ENCODE measurements around the gene DSE. TPM values are rescaled to one million over a fixed set of nuclear protein-coding genes. Genes with fewer than 3 reads are reported as not detected.

Gene DSE
- total RNA-seq, 2 experiments from 2014 or later: 3.6 to 4.2 TPM

- H3K27me3 Mint-ChIP-seq: peaks cover 23% of the 10 kb centered on the region
- H3K4me1 Mint-ChIP-seq: peaks cover 40% of the 10 kb centered on the region
- no peaks in the 10 kb centered on the region for H3K9me3 Mint-ChIP-seq
- DNase-seq: no peak
- ChIA-PET POLR2A (no interaction called here), CTCF (no interaction called here)
- H3K4me3 Mint-ChIP-seq: no peak overlapping the region
- H3K36me3 Mint-ChIP-seq (ENCODE audit: low read depth): peaks cover 8% of the 10 kb centered on the region
- no peak overlapping the region for H3K27ac Mint-ChIP-seq
Measured at GRCh38 chr6:116467514-116467913, 96.8 kb downstream of the DSE start.

GRCh38 chr6:116468293-116468692, 97.5 kb downstream of the DSE start:
- Mint-ChIP-seq H3K4me1 (peaks cover 32% of the 10 kb centered on the region), H3K4me3 (no peak overlapping the region), H3K27me3 (peaks cover 16% of the 10 kb centered on the region), H3K27ac (no peak overlapping the region), H3K9me3 (no peaks in the 10 kb centered on the region), H3K36me3 (ENCODE audit: low read depth) (peaks cover 6% of the 10 kb centered on the region)
- CTCF ChIA-PET: no interaction called here
- POLR2A ChIA-PET: no interaction called here
- no peak for DNase-seq

GRCh38 chr6:116471531-116471930, 100.8 kb downstream of the DSE start:
- Mint-ChIP-seq H3K27ac (no peak overlapping the region), H3K9me3 (no peaks in the 10 kb centered on the region), H3K4me1 (peaks cover 33% of the 10 kb centered on the region), H3K36me3 (ENCODE audit: low read depth) (no peaks in the 10 kb centered on the region), H3K27me3 (peaks cover 10% of the 10 kb centered on the region), H3K4me3 (no peak overlapping the region)
- ChIA-PET POLR2A (no interaction called here), CTCF (no interaction called here)
- DNase-seq: no peak

GRCh38 chr6:116472706-116473105, 102.0 kb downstream of the DSE start:
- no peak overlapping the region for H3K27ac Mint-ChIP-seq

GRCh38 chr6:116475141-116475540, 104.4 kb downstream of the DSE start:
- POLR2A ChIA-PET: no interaction called here
- no peak for DNase-seq
- H3K36me3 Mint-ChIP-seq (ENCODE audit: low read depth): peaks cover 2% of the 10 kb centered on the region
- CTCF ChIA-PET: no interaction called here
- no peak overlapping the region for H3K4me3 Mint-ChIP-seq
- H3K27ac Mint-ChIP-seq: peak overlapping the region; percentile 43
- no peaks in the 10 kb centered on the region for H3K9me3 Mint-ChIP-seq
- H3K4me1 Mint-ChIP-seq: peaks cover 25% of the 10 kb centered on the region
- peaks cover 14% of the 10 kb centered on the region for H3K27me3 Mint-ChIP-seq

More at GRCh38 chr6:116472706-116473105, 102.0 kb downstream of the DSE start:
- Mint-ChIP-seq H3K9me3 (no peaks in the 10 kb centered on the region), H3K36me3 (ENCODE audit: low read depth) (no peaks in the 10 kb centered on the region), H3K4me3 (no peak overlapping the region), H3K4me1 (peaks cover 27% of the 10 kb centered on the region), H3K27me3 (peaks cover 12% of the 10 kb centered on the region)
- DNase-seq: no peak
- POLR2A ChIA-PET: no interaction called here
- CTCF ChIA-PET: interaction anchor here (0.7 kb wide), 1 partner anchor 51 kb away, joined by 3 read pairs; no protein-coding TSS in a partner anchor

- POLR2A ChIA-PET: no interaction called here
- peaks cover 25% of the 10 kb centered on the region for H3K4me1 Mint-ChIP-seq
- CTCF ChIA-PET: no interaction called here
Measured at GRCh38 chr6:116476002-116476678, 105.4 kb downstream of the DSE start.

GRCh38 chr6:116482780-116483179, 112.0 kb downstream of the DSE start:
- Mint-ChIP-seq H3K9me3 (no peaks in the 10 kb centered on the region), H3K27me3 (peaks cover 40% of the 10 kb centered on the region), H3K4me3 (no peak overlapping the region), H3K36me3 (ENCODE audit: low read depth) (peaks cover 2% of the 10 kb centered on the region), H3K27ac (no peak overlapping the region), H3K4me1 (no peaks in the 10 kb centered on the region)
- CTCF ChIA-PET: no interaction called here
- POLR2A ChIA-PET: no interaction called here
- no peak for DNase-seq

More at GRCh38 chr6:116476002-116476678, 105.4 kb downstream of the DSE start:
- Mint-ChIP-seq H3K36me3 (ENCODE audit: low read depth) (peaks cover 2% of the 10 kb centered on the region), H3K9me3 (no peaks in the 10 kb centered on the region), H3K27me3 (peaks cover 12% of the 10 kb centered on the region), H3K27ac (peak overlapping the region; percentile 43), H3K4me3 (no peak overlapping the region)
- peak; percentile 68 for DNase-seq

GRCh38 chr6:116483616-116484015, 112.9 kb downstream of the DSE start:
- DNase-seq: no peak
- ChIA-PET POLR2A (no interaction called here), CTCF (interaction anchor here (0.7 kb wide), 1 partner anchor 17 kb away, joined by 3 read pairs; no protein-coding TSS in a partner anchor)
- no peaks in the 10 kb centered on the region for H3K4me1 Mint-ChIP-seq
- H3K36me3 Mint-ChIP-seq (ENCODE audit: low read depth): peaks cover under 1% of the 10 kb centered on the region
- H3K9me3 Mint-ChIP-seq: peaks cover under 1% of the 10 kb centered on the region
- H3K27me3 Mint-ChIP-seq: peaks cover 40% of the 10 kb centered on the region
- no peak overlapping the region for H3K4me3 Mint-ChIP-seq
- H3K27ac Mint-ChIP-seq: no peak overlapping the region

GRCh38 chr6:116485559-116486184, 114.9 kb downstream of the DSE start:
- Mint-ChIP-seq H3K27ac (no peak overlapping the region), H3K36me3 (ENCODE audit: low read depth) (no peaks in the 10 kb centered on the region), H3K9me3 (peaks cover 2% of the 10 kb centered on the region), H3K27me3 (peaks cover 52% of the 10 kb centered on the region), H3K4me1 (no peaks in the 10 kb centered on the region), H3K4me3 (no peak overlapping the region)
- DNase-seq: no peak
- ChIA-PET POLR2A (no interaction called here), CTCF (no interaction called here)

GRCh38 chr6:116491610-116492330, 121.0 kb downstream of the DSE start:
- H3K9me3 Mint-ChIP-seq: peaks cover 2% of the 10 kb centered on the region
- POLR2A ChIA-PET: no interaction called here

GRCh38 chr6:116492331-116493067, 121.8 kb downstream of the DSE start:
- no peaks in the 10 kb centered on the region for H3K36me3 Mint-ChIP-seq (ENCODE audit: low read depth)
- CTCF ChIA-PET: no interaction called here

More at GRCh38 chr6:116491610-116492330, 121.0 kb downstream of the DSE start:
- CTCF ChIA-PET: no interaction called here
- H3K4me1 Mint-ChIP-seq: no peaks in the 10 kb centered on the region
- H3K36me3 Mint-ChIP-seq (ENCODE audit: low read depth): no peaks in the 10 kb centered on the region
- no peak overlapping the region for H3K27ac Mint-ChIP-seq
- peaks cover 45% of the 10 kb centered on the region for H3K27me3 Mint-ChIP-seq
- no peak overlapping the region for H3K4me3 Mint-ChIP-seq
- no peak for DNase-seq

More at GRCh38 chr6:116492331-116493067, 121.8 kb downstream of the DSE start:
- H3K27ac Mint-ChIP-seq: no peak overlapping the region
- H3K4me3 Mint-ChIP-seq: no peak overlapping the region
- peaks cover 43% of the 10 kb centered on the region for H3K27me3 Mint-ChIP-seq
- POLR2A ChIA-PET: no interaction called here
- DNase-seq: no peak
- peaks cover 2% of the 10 kb centered on the region for H3K9me3 Mint-ChIP-seq
- no peaks in the 10 kb centered on the region for H3K4me1 Mint-ChIP-seq

All from activated CD4-positive, alpha-beta T cell treated with anti-CD3 and anti-CD28 coated beads, Interleukin-2, amount 10 ng/mL, durations not matched to agents 7 days and 5 days (primary cell).